GM12864 (cell line): ENCODE measurements around the gene MAPKAP1.

Experiments used
- DNase-seq: peaks from one replicate; pipeline ENCODE4 v3.0.0-alpha.2; 2011; ENCODE audit warnings: low read depth
- H3K4me3 ChIP-seq: 2 replicates; pipeline ENCODE4 v1.5.1; 2011; ENCODE audit warnings: mild to moderate bottlenecking, low read depth, low read length, control low read depth
- TF ChIP-seq, protein P1 (sequence below): IDR thresholded peaks from 2 replicates; pipeline ENCODE4 v1.5.1; 2011; ENCODE audit warnings: low read depth, mild to moderate bottlenecking, moderate library complexity, low read length, control low read depth, inconsistent platforms; ENCODE audit errors: missing control alignments

The MAPKAP1 gene

DNA sequence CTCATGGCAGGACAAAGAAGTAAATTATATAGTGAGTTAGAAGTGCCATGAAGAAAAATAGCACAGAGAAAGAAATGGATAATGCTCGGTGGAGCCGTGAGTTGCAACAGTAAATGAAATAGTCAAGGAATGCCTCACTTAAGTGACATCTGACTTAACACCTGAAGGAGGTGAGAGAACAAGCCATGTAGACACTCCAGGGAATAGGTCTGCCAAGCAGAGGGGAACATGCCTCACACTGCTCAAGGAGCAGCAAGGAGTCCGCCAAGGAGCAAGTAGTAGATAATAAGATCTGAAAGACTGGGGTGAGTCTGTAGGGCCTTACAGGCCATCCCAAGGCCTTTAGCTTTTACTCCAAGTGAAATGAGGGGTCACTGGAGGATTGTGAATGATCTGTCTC, 21.8 kb downstream of the MAPKAP1 start:
- TF ChIP-seq, protein P1, sequence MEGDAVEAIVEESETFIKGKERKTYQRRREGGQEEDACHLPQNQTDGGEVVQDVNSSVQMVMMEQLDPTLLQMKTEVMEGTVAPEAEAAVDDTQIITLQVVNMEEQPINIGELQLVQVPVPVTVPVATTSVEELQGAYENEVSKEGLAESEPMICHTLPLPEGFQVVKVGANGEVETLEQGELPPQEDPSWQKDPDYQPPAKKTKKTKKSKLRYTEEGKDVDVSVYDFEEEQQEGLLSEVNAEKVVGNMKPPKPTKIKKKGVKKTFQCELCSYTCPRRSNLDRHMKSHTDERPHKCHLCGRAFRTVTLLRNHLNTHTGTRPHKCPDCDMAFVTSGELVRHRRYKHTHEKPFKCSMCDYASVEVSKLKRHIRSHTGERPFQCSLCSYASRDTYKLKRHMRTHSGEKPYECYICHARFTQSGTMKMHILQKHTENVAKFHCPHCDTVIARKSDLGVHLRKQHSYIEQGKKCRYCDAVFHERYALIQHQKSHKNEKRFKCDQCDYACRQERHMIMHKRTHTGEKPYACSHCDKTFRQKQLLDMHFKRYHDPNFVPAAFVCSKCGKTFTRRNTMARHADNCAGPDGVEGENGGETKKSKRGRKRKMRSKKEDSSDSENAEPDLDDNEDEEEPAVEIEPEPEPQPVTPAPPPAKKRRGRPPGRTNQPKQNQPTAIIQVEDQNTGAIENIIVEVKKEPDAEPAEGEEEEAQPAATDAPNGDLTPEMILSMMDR: no peak
- DNase-seq: no peak
- H3K4me3 ChIP-seq: no peak overlapping the region

DNA sequence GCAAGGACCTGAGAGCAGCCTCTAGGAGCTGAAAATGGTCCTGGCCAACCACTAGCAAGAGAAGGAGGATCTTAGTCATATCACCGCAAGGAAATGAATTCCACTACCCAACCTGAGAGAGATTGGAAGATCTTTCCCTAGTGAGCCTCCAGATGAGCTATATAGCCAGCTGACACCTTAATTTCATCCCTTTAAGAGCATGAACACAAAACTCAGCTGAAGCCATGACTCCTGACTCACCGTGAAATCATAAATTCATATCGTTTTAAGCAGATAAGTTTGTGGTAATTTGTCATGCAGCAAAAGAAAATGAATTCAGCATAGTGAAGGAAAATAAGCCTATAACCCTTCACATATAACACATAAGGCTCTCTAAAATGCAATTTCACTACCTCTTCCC, 23.5 kb downstream of the MAPKAP1 start:
- TF ChIP-seq, protein P1: no peak
- DNase-seq: no peak
- no peak overlapping the region for H3K4me3 ChIP-seq

DNA sequence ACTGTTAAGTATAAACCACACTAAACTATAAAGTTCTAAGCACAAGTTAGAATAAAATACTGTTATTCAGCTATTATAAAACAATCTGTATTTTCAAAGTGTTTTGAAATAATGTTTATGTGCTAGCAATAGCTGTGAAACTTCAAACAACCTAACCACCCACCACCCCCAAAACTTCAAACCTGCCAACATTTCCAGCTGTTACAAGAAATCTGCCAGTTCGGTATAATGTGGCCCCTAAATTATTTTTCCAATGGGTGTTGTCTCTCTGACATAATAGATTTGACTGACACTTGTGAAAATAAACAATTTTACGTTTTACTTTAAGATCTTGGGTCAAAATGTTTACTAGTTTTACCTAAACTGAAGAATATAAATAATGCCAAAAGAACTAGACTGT, 24.7 kb downstream of the MAPKAP1 start:
- DNase-seq: no peak
- H3K4me3 ChIP-seq: no peak overlapping the region
- TF ChIP-seq, protein P1: no peak

DNA sequence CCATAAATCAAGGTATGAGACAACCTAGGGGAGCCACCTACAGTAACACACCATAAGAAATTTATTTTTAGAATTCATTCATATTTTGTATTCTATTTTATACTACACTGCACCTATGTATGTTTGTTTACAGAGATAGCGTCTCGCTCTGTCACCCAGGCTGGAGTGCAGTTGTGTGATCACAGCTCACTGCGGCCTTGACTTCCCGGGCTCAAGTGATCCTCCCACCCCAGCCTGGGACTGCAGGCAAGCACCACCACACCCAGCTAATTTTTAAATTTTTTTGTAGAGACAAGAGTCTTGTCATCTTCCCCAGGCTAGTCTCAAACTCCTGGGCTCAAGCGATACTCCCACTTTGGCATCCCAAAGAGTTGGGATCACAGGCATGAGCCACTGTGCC, 25.4 kb downstream of the MAPKAP1 start:
- no peak for DNase-seq
- H3K4me3 ChIP-seq: no peak overlapping the region
- TF ChIP-seq, protein P1: no peak

DNA sequence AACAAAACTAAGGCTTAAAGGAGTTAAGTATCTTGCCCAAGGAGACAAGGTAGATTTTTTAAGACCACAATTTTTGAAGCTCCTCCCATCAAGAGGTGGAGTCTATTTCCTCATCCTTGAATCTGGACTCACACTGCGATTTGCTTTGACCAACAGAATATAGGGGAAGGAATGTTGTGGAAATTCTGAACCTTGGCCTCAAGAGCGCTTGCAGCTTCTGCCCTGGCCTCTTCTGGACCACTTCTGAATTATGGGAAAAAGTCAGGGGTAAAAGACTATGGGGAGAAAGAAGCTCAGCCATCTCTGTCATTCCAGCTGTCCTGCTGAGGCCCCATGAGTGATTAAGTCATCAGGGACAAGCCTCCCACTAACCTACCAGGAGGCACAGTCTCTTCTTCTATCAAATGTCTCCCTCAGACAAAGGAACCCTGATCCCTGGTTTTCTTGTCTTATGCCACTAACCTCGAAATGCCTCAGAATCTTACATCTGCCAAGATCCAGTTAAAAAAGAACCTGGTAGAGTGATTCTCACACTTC, 25.9 kb downstream of the MAPKAP1 start:
- TF ChIP-seq, protein P1: no peak
- no peak overlapping the region for H3K4me3 ChIP-seq
- no peak for DNase-seq

DNA sequence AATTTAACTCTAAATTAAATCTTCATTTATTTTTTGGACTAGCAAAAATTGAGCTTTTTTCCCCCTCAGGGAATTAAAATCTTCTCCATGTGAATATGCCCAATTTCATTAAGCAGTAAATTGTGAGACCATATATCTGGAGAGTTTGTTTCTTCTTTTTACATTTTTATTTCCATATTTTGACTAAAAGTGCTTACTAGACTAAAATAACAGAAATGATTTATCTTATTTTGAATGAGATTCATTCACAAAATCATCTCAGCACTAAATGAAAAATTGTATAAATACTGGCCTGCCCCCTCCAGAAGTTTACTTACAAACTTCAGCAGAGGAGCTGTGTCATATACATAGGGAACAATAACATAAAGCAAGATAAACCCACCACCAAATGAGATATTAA, 26.6 kb downstream of the MAPKAP1 start:
- no peak overlapping the region for H3K4me3 ChIP-seq
- DNase-seq: no peak
- TF ChIP-seq, protein P1: no peak

DNA sequence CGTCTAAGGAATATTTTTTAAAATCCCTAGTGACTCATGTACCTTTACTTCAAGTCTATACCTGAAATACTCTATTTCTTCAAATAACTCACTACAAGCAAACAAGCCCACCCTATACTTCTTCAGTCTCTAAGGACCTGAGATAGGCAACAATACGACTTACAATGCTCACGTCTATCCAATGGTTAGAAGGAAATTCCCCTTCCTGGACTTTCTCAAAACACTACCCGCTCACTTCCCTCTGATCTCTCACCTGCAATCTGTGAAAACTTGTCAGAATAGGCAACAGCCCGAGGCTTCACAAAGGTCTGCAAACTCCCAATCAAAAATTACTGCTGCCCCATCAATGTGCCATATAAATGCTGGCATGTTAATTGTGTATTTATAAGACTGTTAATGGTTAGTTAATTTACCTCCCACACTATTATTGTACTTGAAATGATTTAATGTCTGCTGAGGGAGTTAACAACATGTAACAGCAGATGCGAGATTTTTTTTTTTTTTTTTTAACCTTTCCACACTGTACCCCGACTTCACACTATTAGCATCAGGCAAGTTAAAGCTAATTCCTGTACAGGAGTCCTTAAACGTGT, 27.3 kb downstream of the MAPKAP1 start:
- H3K4me3 ChIP-seq: no peak overlapping the region
- TF ChIP-seq, protein P1: no peak
- DNase-seq: no peak
